Measurements from ENCODE around the gene TAS2R41. TPM values are rescaled to one million over a fixed set of nuclear protein-coding genes. Genes with fewer than 3 reads are reported as not detected.

The TAS2R41 gene
- total and polyA plus RNA-seq, 2 of the 13 experiments (the other 11 are each of a cell fraction or from before 2014, with no cell fraction given) = not detected

- no peak overlapping the region for H2AFZ ChIP-seq (ENCODE audit: low read length)
- peaks cover 0 to 8% of the 10 kb centered on the region in 2 experiments; a peak in 2 of 5 replicates for H3K27me3 ChIP-seq (ENCODE audit: control insufficient read depth in 1 of 2, insufficient read depth in 2 of 2, low read length in 2 of 2)
- no peaks in the 10 kb centered on the region for H4K20me1 ChIP-seq (ENCODE audit: insufficient read depth, low read length)
- TF ChIP-seq BCLAF1 (IDR thresholded peaks at IDR 0.05) (no peak), MIER3 (CRISPR knock-in tag; IDR thresholded peaks at IDR 0.05; ENCODE audit: borderline replicate concordance) (no peak), ZBTB44 (CRISPR knock-in tag; IDR thresholded peaks at IDR 0.05) (no peak), ZNF772 (CRISPR knock-in tag; IDR thresholded peaks at IDR 0.05) (no peak), NR2F1 (CRISPR knock-in tag; IDR thresholded peaks at IDR 0.05) (no peak), HDAC6 (IDR thresholded peaks at IDR 0.05; ENCODE audit: low read depth, low read length) (no peak), ZBTB25 (CRISPR knock-in tag; IDR thresholded peaks at IDR 0.05) (no peak), FOXP4 (CRISPR knock-in tag; IDR thresholded peaks at IDR 0.05) (no peak), ZNF335 (CRISPR knock-in tag; IDR thresholded peaks at IDR 0.05) (no peak), NFKB2 (CRISPR knock-in tag; IDR thresholded peaks at IDR 0.05; ENCODE audit: borderline replicate concordance) (no peak)
- no peak overlapping the region for H3K27ac ChIP-seq (ENCODE audit: extremely low read length, insufficient read depth, low read length)
- DNase-seq (ENCODE audit: low spot score) (no peak), ATAC-seq (no peak), FAIRE-seq (no peak)
- H3K4me3 ChIP-seq (replicated peaks in 1 of 3; ENCODE audit: insufficient read depth in 1 of 3, low read depth in 2 of 3, low read length in 3 of 3) = no peak overlapping the region
- H3K9me3 ChIP-seq (ENCODE audit: low read length) = no peaks in the 10 kb centered on the region
- no peak overlapping the region for H3K4me2 ChIP-seq (ENCODE audit: low read depth, low read length)
- H3K79me2 ChIP-seq (ENCODE audit: insufficient read depth, low read length) = no peaks in the 10 kb centered on the region
- no peaks in the 10 kb centered on the region for H3K4me1 ChIP-seq (ENCODE audit: insufficient read depth, low read length)
- 29% methylated on average over 2 of the region's 2 CpGs for WGBS (ENCODE audit: low lambda C conversion rate)
- no peaks in the 10 kb centered on the region for H3K36me3 ChIP-seq (replicated peaks in 1 of 2; ENCODE audit: control insufficient read depth in 1 of 2, insufficient read depth in 2 of 2, low read length in 2 of 2)
- intact Hi-C loops (cut with micrococcal nuclease; ENCODE audit: unreplicated experiment) (no loop called here), in situ Hi-C loops (cut with HindIII; ENCODE audit: extremely low pct_ligation_motif_present, low pct_unique_long_range_greater_than_20kb) (no loop called here)
- ChIA-PET CTCF (ENCODE audit: low intra/inter-chr PET ratio, low total read pairs) (no interaction called here), POLR2A (no interaction called here)
- BruUV-seq (replicated peaks) = no TSS peak
- H3K9ac ChIP-seq (ENCODE audit: insufficient read depth, low read depth, low read length) = no peak overlapping the region
Observed at GRCh38 chr7:143514487-143514886, 36.8 kb downstream of the TAS2R41 start.
